GM21526 (cell line): ENCODE measurements around the gene ABHD3.
A peak's percentile ranks its signal among the peaks of the same experiment; 100 is the strongest.
"Not testable (repeated sequence)": the region's sequence is repeated elsewhere in the genome, so short reads cannot be mapped to it uniquely, and the experiment has no call there.

Experiments
- ATAC-seq: cut with Tn5 transposase; IDR thresholded peaks from one replicate; pipeline ENCODE4 v1.9.1; 2021; ENCODE audit warnings: moderate library complexity; ENCODE audit not compliant: unreplicated experiment, low FRiP score

Gene ABHD3

GRCh38 chr18:21704603-21705364 is at the start of gene ABHD3:
Gene ABHD3, minus strand, starts transcription at chr18:21704774. Its CDS starts 109 bp downstream, at chr18:21704665.
- ATAC-seq: peak; percentile 86

- no peak for ATAC-seq
Observed at GRCh38 chr18:21747764-21748693, 43.5 kb upstream of the ABHD3 start.

GRCh38 chr18:21747268-21747667 is 42.7 kb upstream of the ABHD3 start:
- no peak for ATAC-seq

- ATAC-seq: no peak
Observed at GRCh38 chr18:21745231-21745630, 40.7 kb upstream of the ABHD3 start.

- ATAC-seq: no peak
Observed at GRCh38 chr18:21743166-21743832, 38.7 kb upstream of the ABHD3 start.

- ATAC-seq: no peak
Observed at GRCh38 chr18:21742315-21742687, 37.7 kb upstream of the ABHD3 start.

- ATAC-seq: peak; percentile 8
Observed at GRCh38 chr18:21741562-21742314, 37.2 kb upstream of the ABHD3 start.

- no peak for ATAC-seq
Observed at GRCh38 chr18:21741312-21741561, 36.7 kb upstream of the ABHD3 start.

GRCh38 chr18:21740538-21741311 is 36.2 kb upstream of the ABHD3 start, which contains the start of gene MIB1:
Gene MIB1, plus strand, starts transcription at chr18:21740792. Its CDS starts 792 bp downstream, at chr18:21741584.
- peak; percentile 97 for ATAC-seq

GRCh38 chr18:21739604-21740537 is 35.3 kb upstream of the ABHD3 start:
- ATAC-seq: peak; percentile 16

GRCh38 chr18:21736926-21737325 is 32.4 kb upstream of the ABHD3 start:
- ATAC-seq: not testable (repeated sequence)

- ATAC-seq: no peak
Observed at GRCh38 chr18:21735452-21736015, 31.0 kb upstream of the ABHD3 start.

- ATAC-seq: no peak
Observed at GRCh38 chr18:21733011-21733410, 28.4 kb upstream of the ABHD3 start.

GRCh38 chr18:21727702-21728101 is 23.1 kb upstream of the ABHD3 start:
- ATAC-seq: no peak

GRCh38 chr18:21725201-21725600 is 20.6 kb upstream of the ABHD3 start:
- ATAC-seq: no peak

- no peak for ATAC-seq
Observed at GRCh38 chr18:21722687-21723086, 18.1 kb upstream of the ABHD3 start.

GRCh38 chr18:21714474-21714873 is 9.9 kb upstream of the ABHD3 start:
- no peak for ATAC-seq

GRCh38 chr18:21707130-21707529 is 2.6 kb upstream of the ABHD3 start:
- ATAC-seq: not testable (repeated sequence)
